K562 (cell line): ENCODE data around the gene ATF1. TPM values are rescaled to one million over a fixed set of nuclear protein-coding genes. Genes with fewer than 3 reads are reported as not detected.

Experiments used
- HDAC1 ChIP-seq, 2 experiments: fragments of 450-650 bp; IDR thresholded peaks; 2 replicates each; pipeline ENCODE4 v1.6.1; 2016 to 2017; ENCODE audit warnings: inconsistent platforms in 1 of 2, mild to moderate bottlenecking in 1 of 2, moderate library complexity in 1 of 2
- PHF21A ChIP-seq: fragments of 450-650 bp; IDR thresholded peaks from 2 replicates; pipeline ENCODE4 v1.6.1; 2017; ENCODE audit warnings: low read depth, borderline replicate concordance
- RBM15 ChIP-seq: fragments of 200-400 bp; formaldehyde crosslinking; IDR thresholded peaks from 2 replicates; pipeline ENCODE4 v1.6.1; 2018; ENCODE audit warnings: mild to moderate bottlenecking, low read length, moderate library complexity; ENCODE audit not compliant: insufficient read depth
- RBM39 ChIP-seq: fragments of 200-400 bp; formaldehyde crosslinking; optimal IDR thresholded peaks from 2 replicates; pipeline ENCODE3; 2018; ENCODE audit warnings: low read depth, low read length
- SAP30 ChIP-seq: fragments of 200-600 bp; sonication (generic); IDR thresholded peaks from 2 replicates; pipeline ENCODE4 v1.6.1; 2012; ENCODE audit warnings: borderline replicate concordance, low read depth, mild to moderate bottlenecking, moderate library complexity, low read length, control low read depth, inconsistent platforms; ENCODE audit not compliant: insufficient read depth, poor library complexity, severe bottlenecking
- STAT5B ChIP-seq: fragments of 250-450 bp; sonication (Bioruptor Pico); IDR thresholded peaks from 2 replicates; pipeline ENCODE4 v1.8.0; 2021; ENCODE audit warnings: mild to moderate bottlenecking, inconsistent platforms
- TBL1XR1 ChIP-seq, 2 experiments: IDR thresholded peaks; 2 replicates each; pipeline ENCODE4 v1.6.1; 2012; ENCODE audit warnings: improper control_type of control experiment in 2 of 2, low read length in 2 of 2, mild to moderate bottlenecking in 1 of 2
- TEAD4 ChIP-seq, 2 experiments: sonication (generic) in 1 of 2; formaldehyde crosslinking in 1 of 2; IDR thresholded peaks; 2 replicates each; pipeline versions ENCODE4 v1.6.1 to v1.8.0; 2012 to 2022; ENCODE audit warnings: borderline replicate concordance in 1 of 2, inconsistent platforms in 1 of 2, low read length in 1 of 2, mild to moderate bottlenecking in 1 of 2, missing genetic modification reagents in 1 of 2
- TRIM24 ChIP-seq, 2 experiments: fragments of 450-650 bp; IDR thresholded peaks; 2 replicates each; pipeline ENCODE4 v1.6.1; 2016
- ZKSCAN8 ChIP-seq: fragments of 200-800 bp; sonication (Bioruptor generic); IDR thresholded peaks from 2 replicates; pipeline ENCODE4 v1.6.1; 2016; ENCODE audit warnings: missing genetic modification characterization, missing compliant biosample characterization
- ZNF699 ChIP-seq: fragments of 250-450 bp; sonication (Bioruptor Pico); IDR thresholded peaks from 2 replicates; pipeline ENCODE4 v1.8.0; 2021; ENCODE audit warnings: mild to moderate bottlenecking, moderate library complexity; ENCODE audit not compliant: insufficient replicate concordance
- ZSCAN29 ChIP-seq: fragments of 450-650 bp; IDR thresholded peaks from 2 replicates; pipeline ENCODE4 v1.6.1; 2017
- polyA plus RNA-seq, 8 experiments: library from polyadenylated mRNA; depleted of rRNA in 4 of 8; stranded (reverse) in 5 of 8; unstranded in 3 of 8; fragments of >200 nt; fragmentation: Nextera tagmentation in 2 of 8; fragmentation: Illumina TruSeq in 1 of 8; extraction: Ambion mirVana in 2 of 8; extraction: Trizol in 1 of 8; gene quantifications; 2 replicates each; pipeline versions ENCODE4 v1.2.1 to v1.2.3, GENCODE V29; 2011 to 2014; ENCODE audit warnings: inconsistent platforms in 1 of 8, missing spikeins in 1 of 8
- total RNA-seq, 7 experiments: library from RNA; depleted of rRNA in 6 of 7; stranded (reverse); fragments of >200 nt in 6 of 7; fragmentation: Illumina TruSeq in 2 of 7; extraction: Trizol in 2 of 7; gene quantifications; 2 replicates each; pipeline versions ENCODE4 v1.2.1 to v1.2.3, GENCODE V29; 2011 to 2021; ENCODE audit warnings: low replicate concordance in 1 of 7
- TF ChIP-seq, protein P1 (sequence below): IDR thresholded peaks from 2 replicates; pipeline ENCODE4 v1.6.1; 2012; ENCODE audit warnings: low read depth, low read length, improper control_type of control experiment, borderline replicate concordance
- TF ChIP-seq, protein P2 (sequence below), 2 experiments: IDR thresholded peaks; 2 replicates each; pipeline ENCODE4 v1.6.1; 2012; ENCODE audit warnings: improper control_type of control experiment in 2 of 2, low read depth in 2 of 2, low read length in 2 of 2, borderline replicate concordance in 1 of 2
- TF ChIP-seq, protein P3 (sequence below): fragments of 450-650 bp; conservative IDR thresholded peaks from 2 replicates; pipeline ENCODE4 v1.6.1; 2016; ENCODE audit warnings: missing genetic modification characterization, low read depth, mild to moderate bottlenecking, control low read depth, missing compliant biosample characterization
- TF ChIP-seq, protein P4 (sequence below): fragments of 450-650 bp; formaldehyde crosslinking; IDR thresholded peaks from 2 replicates; pipeline ENCODE4 v1.4.0; 2020; ENCODE audit warnings: mild to moderate bottlenecking, moderate library complexity

The ATF1 gene
- total and polyA plus RNA-seq, 9 of the 15 experiments (the other 6 are each of a cell fraction or from before 2014, with no cell fraction given): 19.8 to 83.5 (median 51.4) TPM

DNA sequence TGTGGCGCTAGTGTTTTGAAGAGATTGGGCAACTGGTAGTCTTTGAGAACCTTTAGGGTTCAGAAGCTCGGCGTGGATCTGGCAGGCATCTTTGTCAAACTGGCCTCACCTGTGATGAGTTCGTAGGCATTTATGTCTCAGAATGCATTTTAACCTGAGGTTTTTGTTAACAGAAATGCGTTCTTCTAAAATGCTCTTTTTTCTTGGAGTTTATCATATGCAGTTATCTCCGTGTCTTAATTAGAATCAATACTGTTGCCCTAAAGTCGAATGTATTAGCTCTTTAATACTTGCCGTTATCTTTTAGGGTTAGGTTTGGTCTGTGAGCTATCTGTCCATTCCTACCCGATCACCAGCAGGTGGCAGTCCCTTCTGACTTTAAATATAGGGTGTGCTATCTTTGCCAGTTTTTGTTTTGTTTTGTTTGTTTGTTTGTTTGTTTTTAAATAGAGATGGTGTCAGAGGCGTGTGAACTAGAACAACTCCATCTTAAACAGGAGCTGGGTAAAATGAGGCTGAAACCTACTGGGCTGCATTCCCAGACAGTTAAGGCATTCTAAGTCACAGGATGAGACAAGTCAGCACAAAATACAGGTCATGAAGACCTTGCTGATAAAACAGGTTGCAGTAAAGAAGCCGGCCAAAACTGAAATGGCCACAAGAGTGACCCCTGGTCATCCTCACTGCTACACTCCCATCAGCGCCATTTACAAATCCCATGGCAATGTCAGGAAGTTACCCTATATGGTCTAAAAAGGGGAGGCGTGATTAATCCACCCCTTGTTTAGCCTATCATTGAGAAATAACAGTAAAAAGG lies 1.4 kb downstream of the ATF1 start (continued):
- TF ChIP-seq RBM39 (no peak), ZSCAN29 (no peak), ZKSCAN8 (CRISPR knock-in tag) (no peak), STAT5B (CRISPR knock-in tag) (no peak), SAP30 (no peak), PHF21A (no peak), RBM15 (no peak), TRIM24 (IDR thresholded peaks at IDR 0.05) (0 out of 4 replicates have a peak, but pooled peaks of 1 of the 2 experiments have one; percentile 13), HDAC1 (IDR thresholded peaks at IDR 0.05) (peak in 1 of 2 experiments; percentile 35; a peak in 1 of 4 replicates), TEAD4 (IDR thresholded peaks at IDR 0.05; ENCODE audit: low read length) (no peak), TEAD4 (CRISPR knock-in tag; IDR thresholded peaks at IDR 0.05; ENCODE audit: borderline replicate concordance) (no peak), ZNF699 (CRISPR knock-in tag) (no peak), TBL1XR1 (IDR thresholded peaks at IDR 0.05; ENCODE audit: low read length in 2 of 2) (peak in 1 of 2 experiments; percentile 52; a peak in 1 of 4 replicates)
- TF ChIP-seq, protein P1, sequence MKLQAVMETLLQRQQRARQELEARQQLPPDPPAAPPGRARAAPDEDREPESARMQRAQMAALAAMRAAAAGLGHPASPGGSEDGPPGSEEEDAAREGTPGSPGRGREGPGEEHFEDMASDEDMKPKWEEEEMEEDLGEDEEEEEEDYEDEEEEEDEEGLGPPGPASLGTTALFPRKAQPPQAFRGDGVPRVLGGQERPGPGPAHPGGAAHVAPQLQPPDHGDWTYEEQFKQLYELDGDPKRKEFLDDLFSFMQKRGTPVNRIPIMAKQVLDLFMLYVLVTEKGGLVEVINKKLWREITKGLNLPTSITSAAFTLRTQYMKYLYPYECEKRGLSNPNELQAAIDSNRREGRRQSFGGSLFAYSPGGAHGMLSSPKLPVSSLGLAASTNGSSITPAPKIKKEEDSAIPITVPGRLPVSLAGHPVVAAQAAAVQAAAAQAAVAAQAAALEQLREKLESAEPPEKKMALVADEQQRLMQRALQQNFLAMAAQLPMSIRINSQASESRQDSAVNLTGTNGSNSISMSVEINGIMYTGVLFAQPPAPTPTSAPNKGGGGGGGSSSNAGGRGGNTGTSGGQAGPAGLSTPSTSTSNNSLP: no peak
- TF ChIP-seq, protein P2, sequence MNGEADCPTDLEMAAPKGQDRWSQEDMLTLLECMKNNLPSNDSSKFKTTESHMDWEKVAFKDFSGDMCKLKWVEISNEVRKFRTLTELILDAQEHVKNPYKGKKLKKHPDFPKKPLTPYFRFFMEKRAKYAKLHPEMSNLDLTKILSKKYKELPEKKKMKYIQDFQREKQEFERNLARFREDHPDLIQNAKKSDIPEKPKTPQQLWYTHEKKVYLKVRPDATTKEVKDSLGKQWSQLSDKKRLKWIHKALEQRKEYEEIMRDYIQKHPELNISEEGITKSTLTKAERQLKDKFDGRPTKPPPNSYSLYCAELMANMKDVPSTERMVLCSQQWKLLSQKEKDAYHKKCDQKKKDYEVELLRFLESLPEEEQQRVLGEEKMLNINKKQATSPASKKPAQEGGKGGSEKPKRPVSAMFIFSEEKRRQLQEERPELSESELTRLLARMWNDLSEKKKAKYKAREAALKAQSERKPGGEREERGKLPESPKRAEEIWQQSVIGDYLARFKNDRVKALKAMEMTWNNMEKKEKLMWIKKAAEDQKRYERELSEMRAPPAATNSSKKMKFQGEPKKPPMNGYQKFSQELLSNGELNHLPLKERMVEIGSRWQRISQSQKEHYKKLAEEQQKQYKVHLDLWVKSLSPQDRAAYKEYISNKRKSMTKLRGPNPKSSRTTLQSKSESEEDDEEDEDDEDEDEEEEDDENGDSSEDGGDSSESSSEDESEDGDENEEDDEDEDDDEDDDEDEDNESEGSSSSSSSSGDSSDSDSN (IDR thresholded peaks at IDR 0.05; ENCODE audit: borderline replicate concordance in 1 of 2, low read depth in 2 of 2, low read length in 2 of 2): no peak
- TF ChIP-seq, protein P3, sequence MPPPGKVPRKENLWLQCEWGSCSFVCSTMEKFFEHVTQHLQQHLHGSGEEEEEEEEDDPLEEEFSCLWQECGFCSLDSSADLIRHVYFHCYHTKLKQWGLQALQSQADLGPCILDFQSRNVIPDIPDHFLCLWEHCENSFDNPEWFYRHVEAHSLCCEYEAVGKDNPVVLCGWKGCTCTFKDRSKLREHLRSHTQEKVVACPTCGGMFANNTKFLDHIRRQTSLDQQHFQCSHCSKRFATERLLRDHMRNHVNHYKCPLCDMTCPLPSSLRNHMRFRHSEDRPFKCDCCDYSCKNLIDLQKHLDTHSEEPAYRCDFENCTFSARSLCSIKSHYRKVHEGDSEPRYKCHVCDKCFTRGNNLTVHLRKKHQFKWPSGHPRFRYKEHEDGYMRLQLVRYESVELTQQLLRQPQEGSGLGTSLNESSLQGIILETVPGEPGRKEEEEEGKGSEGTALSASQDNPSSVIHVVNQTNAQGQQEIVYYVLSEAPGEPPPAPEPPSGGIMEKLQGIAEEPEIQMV (tag): no peak
- TF ChIP-seq, protein P4, sequence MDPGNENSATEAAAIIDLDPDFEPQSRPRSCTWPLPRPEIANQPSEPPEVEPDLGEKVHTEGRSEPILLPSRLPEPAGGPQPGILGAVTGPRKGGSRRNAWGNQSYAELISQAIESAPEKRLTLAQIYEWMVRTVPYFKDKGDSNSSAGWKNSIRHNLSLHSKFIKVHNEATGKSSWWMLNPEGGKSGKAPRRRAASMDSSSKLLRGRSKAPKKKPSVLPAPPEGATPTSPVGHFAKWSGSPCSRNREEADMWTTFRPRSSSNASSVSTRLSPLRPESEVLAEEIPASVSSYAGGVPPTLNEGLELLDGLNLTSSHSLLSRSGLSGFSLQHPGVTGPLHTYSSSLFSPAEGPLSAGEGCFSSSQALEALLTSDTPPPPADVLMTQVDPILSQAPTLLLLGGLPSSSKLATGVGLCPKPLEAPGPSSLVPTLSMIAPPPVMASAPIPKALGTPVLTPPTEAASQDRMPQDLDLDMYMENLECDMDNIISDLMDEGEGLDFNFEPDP (CRISPR knock-in tag): no peak
